Fibroblast of skin of right biceps (primary cell): ENCODE measurements around the gene MLST8.
A peak's percentile ranks its signal among the peaks of the same experiment; 100 is the strongest.
"Not testable (repeated sequence)": the region's sequence is repeated elsewhere in the genome, so short reads cannot be mapped to it uniquely, and the experiment has no call there.

Source experiments
- DNase-seq: peaks from one replicate; pipeline ENCODE4 v3.0.0-alpha.2; 2013

Gene MLST8

DNA sequence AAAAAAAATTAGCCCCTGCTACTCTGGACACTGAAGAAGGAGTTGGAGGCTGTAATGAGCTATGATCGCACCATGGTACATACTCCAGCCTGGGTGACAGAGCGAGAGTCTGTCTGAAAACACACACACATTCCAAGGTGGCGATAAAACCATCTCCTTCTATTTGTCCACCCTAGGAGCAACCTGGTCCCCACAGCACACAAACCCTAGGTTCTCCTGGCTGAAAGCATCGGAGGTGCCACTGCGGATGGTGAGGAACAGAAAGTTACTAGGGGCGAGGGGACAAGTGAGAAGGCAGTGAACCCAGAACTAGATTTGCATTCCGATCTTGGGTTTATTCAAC, 47.5 kb downstream of the MLST8 start:
- DNase-seq: peak; percentile 9

DNA sequence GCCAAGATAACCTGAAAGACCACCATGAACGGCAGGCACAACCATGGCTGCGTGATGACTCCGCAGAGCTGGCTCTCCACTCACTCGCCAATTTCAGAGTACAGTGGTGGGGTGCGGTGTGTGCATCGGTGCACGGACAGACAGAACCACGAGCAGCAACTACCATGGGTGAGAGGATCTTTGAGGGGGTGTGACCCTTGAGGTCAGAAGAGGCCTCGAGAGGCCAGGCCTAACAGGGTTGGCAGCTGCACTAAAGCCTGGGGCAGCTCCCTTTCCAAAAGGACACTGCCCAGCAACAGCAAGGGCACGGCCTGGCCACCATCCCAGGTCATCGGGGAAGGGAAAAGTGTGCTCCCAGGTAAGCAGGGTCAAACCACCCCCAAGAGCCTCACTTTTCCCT, 48.0 kb downstream of the MLST8 start:
- DNase-seq: no peak

DNA sequence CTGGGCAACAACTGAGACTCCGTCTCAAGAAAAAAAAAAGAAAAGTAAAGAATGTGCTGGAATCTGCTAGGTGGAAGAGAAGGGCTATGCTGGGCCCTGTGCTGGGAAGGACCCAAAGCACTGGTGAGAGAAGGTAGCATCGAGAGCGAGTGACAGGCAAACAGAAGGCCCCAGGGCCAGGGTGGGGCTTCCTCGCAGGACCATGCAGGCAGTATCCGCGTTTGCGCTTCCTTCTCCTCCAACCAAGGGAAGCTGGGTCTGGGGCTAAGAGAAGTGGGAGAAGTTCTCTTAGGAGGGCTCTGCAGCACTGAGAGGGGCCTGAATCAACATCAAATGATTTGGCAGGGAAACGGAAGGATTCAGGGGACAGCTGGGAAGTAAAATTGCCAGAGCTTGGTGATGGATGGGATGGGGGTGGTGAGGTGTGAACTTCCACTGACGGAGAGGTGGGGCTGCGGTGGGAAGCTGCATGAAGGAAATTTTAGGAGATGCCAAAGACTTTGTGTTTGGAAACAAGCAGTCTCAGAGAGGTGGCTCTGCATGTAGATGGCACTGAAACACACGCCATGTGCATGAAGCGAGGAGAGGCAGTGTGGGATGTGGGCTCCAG, 51.4 kb downstream of the MLST8 start:
- no peak for DNase-seq

GRCh38 chr16:2257726-2258125, 52.5 kb downstream of the MLST8 start:
- no peak for DNase-seq

GRCh38 chr16:2258530-2258929, 53.3 kb downstream of the MLST8 start:
- DNase-seq: not testable (repeated sequence)
